WTC11 (cell line): Measurements from ENCODE around the gene GADD45B. TPM values are rescaled to one million over a fixed set of nuclear protein-coding genes. Genes with fewer than 3 reads are reported as not detected.
A peak's percentile ranks its signal among the peaks of the same experiment; 100 is the strongest.

ENCODE experiments used
- CBFB ChIP-seq: sonication (generic); formaldehyde crosslinking; IDR thresholded peaks from 2 replicates; pipeline ENCODE4 v1.8.1; 2022; ENCODE audit warnings: mild to moderate bottlenecking, low read depth, missing genetic modification reagents
- ESRRA ChIP-seq: sonication (generic); formaldehyde crosslinking; IDR thresholded peaks from 2 replicates; pipeline ENCODE4 v1.8.1; 2022; ENCODE audit warnings: mild to moderate bottlenecking, missing genetic modification reagents, borderline replicate concordance
- GABPB1 ChIP-seq: sonication (generic); formaldehyde crosslinking; IDR thresholded peaks from 2 replicates; pipeline ENCODE4 v1.8.1; 2023; ENCODE audit warnings: mild to moderate bottlenecking, missing genetic modification reagents
- GRHL2 ChIP-seq: fragments of 250-450 bp; sonication (Bioruptor Pico); IDR thresholded peaks from 2 replicates; pipeline ENCODE4 v1.8.0; 2022; ENCODE audit warnings: mild to moderate bottlenecking, moderate library complexity; ENCODE audit not compliant: insufficient replicate concordance, severe bottlenecking
- GTF2I ChIP-seq: fragments of 250-450 bp; sonication (Bioruptor Pico); conservative IDR thresholded peaks from 2 replicates; pipeline ENCODE4 v1.4.0; 2021; ENCODE audit warnings: mild to moderate bottlenecking
- JAZF1 ChIP-seq: fragments of 250-450 bp; sonication (Bioruptor Pico); IDR thresholded peaks from 2 replicates; pipeline ENCODE4 v1.9.0; 2021; ENCODE audit warnings: moderate library complexity, mild to moderate bottlenecking, inconsistent platforms
- JUN ChIP-seq: sonication (generic); formaldehyde crosslinking; IDR thresholded peaks from 2 replicates; pipeline ENCODE4 v1.8.0; 2023; ENCODE audit warnings: mild to moderate bottlenecking, missing genetic modification reagents
- KAT7 ChIP-seq: sonication (generic); formaldehyde crosslinking; IDR thresholded peaks from 2 replicates; pipeline ENCODE4 v1.8.1; 2023; ENCODE audit warnings: missing genetic modification reagents, mild to moderate bottlenecking, borderline replicate concordance
- MXD4 ChIP-seq: fragments of 250-450 bp; sonication (Bioruptor Pico); IDR thresholded peaks from 2 replicates; pipeline ENCODE4 v1.8.0; 2021; ENCODE audit warnings: mild to moderate bottlenecking, moderate library complexity, borderline replicate concordance
- NFE2L1 ChIP-seq: sonication (generic); formaldehyde crosslinking; IDR thresholded peaks from 2 replicates; pipeline ENCODE4 v1.8.1; 2023; ENCODE audit warnings: missing genetic modification reagents
- NR2C2 ChIP-seq: sonication (generic); formaldehyde crosslinking; IDR thresholded peaks from 2 replicates; pipeline ENCODE4 v1.8.0; 2022; ENCODE audit warnings: mild to moderate bottlenecking, missing genetic modification reagents
- NR3C1 ChIP-seq: sonication (generic); formaldehyde crosslinking; conservative IDR thresholded peaks from 2 replicates; pipeline ENCODE4 v1.8.1; 2023; ENCODE audit warnings: low read depth, mild to moderate bottlenecking, missing genetic modification reagents
- SMAD4 ChIP-seq: sonication (generic); formaldehyde crosslinking; IDR thresholded peaks from 2 replicates; pipeline ENCODE4 v1.8.0; 2022; ENCODE audit warnings: mild to moderate bottlenecking, missing genetic modification reagents
- SOX15 ChIP-seq: fragments of 250-450 bp; sonication (Bioruptor Pico); IDR thresholded peaks from 2 replicates; pipeline ENCODE4 v1.9.0; 2021; ENCODE audit warnings: mild to moderate bottlenecking
- TEAD4 ChIP-seq: sonication (generic); formaldehyde crosslinking; IDR thresholded peaks from 2 replicates; pipeline ENCODE4 v1.8.0; 2022; ENCODE audit warnings: mild to moderate bottlenecking, missing genetic modification reagents
- ZBTB21 ChIP-seq: sonication (generic); formaldehyde crosslinking; IDR thresholded peaks from 2 replicates; pipeline ENCODE4 v1.8.1; 2023; ENCODE audit warnings: mild to moderate bottlenecking, missing genetic modification reagents, borderline replicate concordance
- ZNF232 ChIP-seq: sonication (generic); formaldehyde crosslinking; IDR thresholded peaks from 2 replicates; pipeline ENCODE4 v1.8.0; 2022; ENCODE audit warnings: mild to moderate bottlenecking, missing genetic modification reagents
- total RNA-seq: library from RNA; stranded (reverse); gene quantifications from 3 replicates; pipeline ENCODE4 v1.2.3, GENCODE V29; 2021
- TF ChIP-seq, protein P1 (sequence below): fragments of 250-450 bp; sonication (Bioruptor Pico); IDR thresholded peaks from 2 replicates; pipeline ENCODE4 v1.8.0; 2021; ENCODE audit warnings: mild to moderate bottlenecking
- TF ChIP-seq, protein P2 (sequence below): fragments of 250-450 bp; sonication (Bioruptor Pico); IDR thresholded peaks from 2 replicates; pipeline ENCODE4 v2.1.2; 2022; ENCODE audit warnings: mild to moderate bottlenecking, moderate library complexity
- TF ChIP-seq, protein P3 (sequence below): sonication (generic); formaldehyde crosslinking; IDR thresholded peaks from 2 replicates; pipeline ENCODE4 v1.8.0; 2023; ENCODE audit warnings: missing genetic modification reagents
- TF ChIP-seq, protein P4 (sequence below): sonication (generic); formaldehyde crosslinking; IDR thresholded peaks from 2 replicates; pipeline ENCODE4 v1.8.1; 2022; ENCODE audit warnings: missing genetic modification reagents, borderline replicate concordance
- TF ChIP-seq, protein P5 (sequence below): fragments of 250-450 bp; sonication (Bioruptor Pico); IDR thresholded peaks from 2 replicates; pipeline ENCODE4 v1.9.0; 2021; ENCODE audit warnings: moderate library complexity, mild to moderate bottlenecking, inconsistent platforms, borderline replicate concordance
- TF ChIP-seq, protein P6 (sequence below): sonication (generic); formaldehyde crosslinking; conservative IDR thresholded peaks from 2 replicates; pipeline ENCODE4 v1.8.1; 2023; ENCODE audit warnings: mild to moderate bottlenecking, low read depth, missing genetic modification reagents, moderate library complexity
- TF ChIP-seq, protein P7 (sequence below): sonication (generic); formaldehyde crosslinking; IDR thresholded peaks from 2 replicates; pipeline ENCODE4 v1.8.1; 2022; ENCODE audit warnings: mild to moderate bottlenecking, missing genetic modification reagents, moderate library complexity, borderline replicate concordance
- TF ChIP-seq, protein P8 (sequence below): sonication (generic); formaldehyde crosslinking; IDR thresholded peaks from 2 replicates; pipeline ENCODE4 v1.8.0; 2022; ENCODE audit warnings: mild to moderate bottlenecking, missing genetic modification reagents
- TF ChIP-seq, protein P9 (sequence below): fragments of 250-450 bp; sonication (Bioruptor Pico); IDR thresholded peaks from 2 replicates; pipeline ENCODE4 v1.9.0; 2021; ENCODE audit warnings: mild to moderate bottlenecking

Gene GADD45B
- total RNA-seq, 1 experiment from 2014 or later = 17.9 TPM

DNA sequence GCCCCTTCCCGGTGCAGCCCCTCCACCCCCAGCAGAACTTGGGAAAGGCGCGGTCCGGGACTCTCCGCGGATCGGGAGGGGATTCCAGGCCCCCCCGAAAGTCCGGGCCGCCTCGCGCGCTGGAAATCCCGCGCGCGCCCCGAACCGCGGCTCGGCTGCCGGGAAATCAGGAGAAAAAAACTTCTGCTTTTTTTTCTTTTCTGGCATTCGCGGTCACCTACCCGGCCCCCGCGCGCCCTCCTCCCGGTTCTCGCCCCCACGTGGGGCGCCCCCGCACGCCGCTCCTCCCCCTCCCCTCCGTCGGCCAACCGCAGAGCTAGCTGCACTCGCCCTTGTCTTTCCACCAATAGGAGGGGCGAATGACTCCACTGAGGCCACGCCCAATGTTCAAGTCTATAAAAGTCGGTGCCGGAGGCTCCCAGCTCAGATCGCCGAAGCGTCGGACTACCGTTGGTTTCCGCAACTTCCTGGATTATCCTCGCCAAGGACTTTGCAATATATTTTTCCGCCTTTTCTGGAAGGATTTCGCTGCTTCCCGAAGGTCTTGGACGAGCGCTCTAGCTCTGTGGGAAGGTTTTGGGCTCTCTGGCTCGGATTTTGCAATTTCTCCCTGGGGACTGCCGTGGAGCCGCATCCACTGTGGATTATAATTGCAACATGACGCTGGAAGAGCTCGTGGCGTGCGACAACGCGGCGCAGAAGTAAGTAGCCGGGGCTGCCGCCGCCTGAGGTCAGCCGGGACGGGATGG, at the start of gene GADD45B (continued):
- TF ChIP-seq, protein P1, sequence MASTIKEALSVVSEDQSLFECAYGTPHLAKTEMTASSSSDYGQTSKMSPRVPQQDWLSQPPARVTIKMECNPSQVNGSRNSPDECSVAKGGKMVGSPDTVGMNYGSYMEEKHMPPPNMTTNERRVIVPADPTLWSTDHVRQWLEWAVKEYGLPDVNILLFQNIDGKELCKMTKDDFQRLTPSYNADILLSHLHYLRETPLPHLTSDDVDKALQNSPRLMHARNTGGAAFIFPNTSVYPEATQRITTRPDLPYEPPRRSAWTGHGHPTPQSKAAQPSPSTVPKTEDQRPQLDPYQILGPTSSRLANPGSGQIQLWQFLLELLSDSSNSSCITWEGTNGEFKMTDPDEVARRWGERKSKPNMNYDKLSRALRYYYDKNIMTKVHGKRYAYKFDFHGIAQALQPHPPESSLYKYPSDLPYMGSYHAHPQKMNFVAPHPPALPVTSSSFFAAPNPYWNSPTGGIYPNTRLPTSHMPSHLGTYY (CRISPR knock-in tag) = no peak
- TF ChIP-seq, protein P2, sequence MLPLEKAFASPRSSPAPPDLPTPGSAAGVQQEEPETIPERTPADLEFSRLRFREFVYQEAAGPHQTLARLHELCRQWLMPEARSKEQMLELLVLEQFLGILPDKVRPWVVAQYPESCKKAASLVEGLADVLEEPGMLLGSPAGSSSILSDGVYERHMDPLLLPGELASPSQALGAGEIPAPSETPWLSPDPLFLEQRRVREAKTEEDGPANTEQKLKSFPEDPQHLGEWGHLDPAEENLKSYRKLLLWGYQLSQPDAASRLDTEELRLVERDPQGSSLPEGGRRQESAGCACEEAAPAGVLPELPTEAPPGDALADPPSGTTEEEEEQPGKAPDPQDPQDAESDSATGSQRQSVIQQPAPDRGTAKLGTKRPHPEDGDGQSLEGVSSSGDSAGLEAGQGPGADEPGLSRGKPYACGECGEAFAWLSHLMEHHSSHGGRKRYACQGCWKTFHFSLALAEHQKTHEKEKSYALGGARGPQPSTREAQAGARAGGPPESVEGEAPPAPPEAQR = no peak
- TF ChIP-seq, protein P3, sequence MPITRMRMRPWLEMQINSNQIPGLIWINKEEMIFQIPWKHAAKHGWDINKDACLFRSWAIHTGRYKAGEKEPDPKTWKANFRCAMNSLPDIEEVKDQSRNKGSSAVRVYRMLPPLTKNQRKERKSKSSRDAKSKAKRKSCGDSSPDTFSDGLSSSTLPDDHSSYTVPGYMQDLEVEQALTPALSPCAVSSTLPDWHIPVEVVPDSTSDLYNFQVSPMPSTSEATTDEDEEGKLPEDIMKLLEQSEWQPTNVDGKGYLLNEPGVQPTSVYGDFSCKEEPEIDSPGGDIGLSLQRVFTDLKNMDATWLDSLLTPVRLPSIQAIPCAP (CRISPR knock-in tag) = no peak; the same call in 1 of the 2 replicates
- TF ChIP-seq, protein P4, sequence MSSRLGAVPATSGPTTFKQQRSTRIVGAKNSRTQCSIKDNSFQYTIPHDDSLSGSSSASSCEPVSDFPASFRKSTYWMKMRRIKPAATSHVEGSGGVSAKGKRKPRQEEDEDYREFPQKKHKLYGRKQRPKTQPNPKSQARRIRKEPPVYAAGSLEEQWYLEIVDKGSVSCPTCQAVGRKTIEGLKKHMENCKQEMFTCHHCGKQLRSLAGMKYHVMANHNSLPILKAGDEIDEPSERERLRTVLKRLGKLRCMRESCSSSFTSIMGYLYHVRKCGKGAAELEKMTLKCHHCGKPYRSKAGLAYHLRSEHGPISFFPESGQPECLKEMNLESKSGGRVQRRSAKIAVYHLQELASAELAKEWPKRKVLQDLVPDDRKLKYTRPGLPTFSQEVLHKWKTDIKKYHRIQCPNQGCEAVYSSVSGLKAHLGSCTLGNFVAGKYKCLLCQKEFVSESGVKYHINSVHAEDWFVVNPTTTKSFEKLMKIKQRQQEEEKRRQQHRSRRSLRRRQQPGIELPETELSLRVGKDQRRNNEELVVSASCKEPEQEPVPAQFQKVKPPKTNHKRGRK (CRISPR knock-in tag) = no peak
- TF ChIP-seq GRHL2 (CRISPR knock-in tag) (no peak), NR3C1 (CRISPR knock-in tag) (no peak), NFE2L1 (CRISPR knock-in tag) (no peak), ZBTB21 (CRISPR knock-in tag) (no peak), CBFB (CRISPR knock-in tag) (no peak), SMAD4 (CRISPR knock-in tag) (no peak), ZNF232 (CRISPR knock-in tag) (no peak), JAZF1 (no peak), ESRRA (CRISPR knock-in tag) (no peak), KAT7 (CRISPR knock-in tag) (no peak), GTF2I (CRISPR knock-in tag) (no peak), JUN (CRISPR knock-in tag) (peak; percentile 66; the same call in 1 of the 2 replicates), GABPB1 (peak; percentile 41), MXD4 (CRISPR knock-in tag) (no peak), NR2C2 (no peak), SOX15 (CRISPR knock-in tag) (no peak), TEAD4 (CRISPR knock-in tag) (peak; percentile 47; the same call in 1 of the 2 replicates)
- TF ChIP-seq, protein P5, sequence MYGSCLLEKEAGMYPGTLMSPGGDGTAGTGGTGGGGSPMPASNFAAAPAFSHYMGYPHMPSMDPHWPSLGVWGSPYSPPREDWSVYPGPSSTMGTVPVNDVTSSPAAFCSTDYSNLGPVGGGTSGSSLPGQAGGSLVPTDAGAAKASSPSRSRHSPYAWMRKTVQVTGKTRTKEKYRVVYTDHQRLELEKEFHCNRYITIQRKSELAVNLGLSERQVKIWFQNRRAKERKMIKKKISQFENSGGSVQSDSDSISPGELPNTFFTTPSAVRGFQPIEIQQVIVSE = no peak
- TF ChIP-seq, protein P6, sequence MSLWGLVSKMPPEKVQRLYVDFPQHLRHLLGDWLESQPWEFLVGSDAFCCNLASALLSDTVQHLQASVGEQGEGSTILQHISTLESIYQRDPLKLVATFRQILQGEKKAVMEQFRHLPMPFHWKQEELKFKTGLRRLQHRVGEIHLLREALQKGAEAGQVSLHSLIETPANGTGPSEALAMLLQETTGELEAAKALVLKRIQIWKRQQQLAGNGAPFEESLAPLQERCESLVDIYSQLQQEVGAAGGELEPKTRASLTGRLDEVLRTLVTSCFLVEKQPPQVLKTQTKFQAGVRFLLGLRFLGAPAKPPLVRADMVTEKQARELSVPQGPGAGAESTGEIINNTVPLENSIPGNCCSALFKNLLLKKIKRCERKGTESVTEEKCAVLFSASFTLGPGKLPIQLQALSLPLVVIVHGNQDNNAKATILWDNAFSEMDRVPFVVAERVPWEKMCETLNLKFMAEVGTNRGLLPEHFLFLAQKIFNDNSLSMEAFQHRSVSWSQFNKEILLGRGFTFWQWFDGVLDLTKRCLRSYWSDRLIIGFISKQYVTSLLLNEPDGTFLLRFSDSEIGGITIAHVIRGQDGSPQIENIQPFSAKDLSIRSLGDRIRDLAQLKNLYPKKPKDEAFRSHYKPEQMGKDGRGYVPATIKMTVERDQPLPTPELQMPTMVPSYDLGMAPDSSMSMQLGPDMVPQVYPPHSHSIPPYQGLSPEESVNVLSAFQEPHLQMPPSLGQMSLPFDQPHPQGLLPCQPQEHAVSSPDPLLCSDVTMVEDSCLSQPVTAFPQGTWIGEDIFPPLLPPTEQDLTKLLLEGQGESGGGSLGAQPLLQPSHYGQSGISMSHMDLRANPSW = no peak
- TF ChIP-seq, protein P7, sequence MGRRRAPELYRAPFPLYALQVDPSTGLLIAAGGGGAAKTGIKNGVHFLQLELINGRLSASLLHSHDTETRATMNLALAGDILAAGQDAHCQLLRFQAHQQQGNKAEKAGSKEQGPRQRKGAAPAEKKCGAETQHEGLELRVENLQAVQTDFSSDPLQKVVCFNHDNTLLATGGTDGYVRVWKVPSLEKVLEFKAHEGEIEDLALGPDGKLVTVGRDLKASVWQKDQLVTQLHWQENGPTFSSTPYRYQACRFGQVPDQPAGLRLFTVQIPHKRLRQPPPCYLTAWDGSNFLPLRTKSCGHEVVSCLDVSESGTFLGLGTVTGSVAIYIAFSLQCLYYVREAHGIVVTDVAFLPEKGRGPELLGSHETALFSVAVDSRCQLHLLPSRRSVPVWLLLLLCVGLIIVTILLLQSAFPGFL (CRISPR knock-in tag) = no peak
- TF ChIP-seq, protein P8, sequence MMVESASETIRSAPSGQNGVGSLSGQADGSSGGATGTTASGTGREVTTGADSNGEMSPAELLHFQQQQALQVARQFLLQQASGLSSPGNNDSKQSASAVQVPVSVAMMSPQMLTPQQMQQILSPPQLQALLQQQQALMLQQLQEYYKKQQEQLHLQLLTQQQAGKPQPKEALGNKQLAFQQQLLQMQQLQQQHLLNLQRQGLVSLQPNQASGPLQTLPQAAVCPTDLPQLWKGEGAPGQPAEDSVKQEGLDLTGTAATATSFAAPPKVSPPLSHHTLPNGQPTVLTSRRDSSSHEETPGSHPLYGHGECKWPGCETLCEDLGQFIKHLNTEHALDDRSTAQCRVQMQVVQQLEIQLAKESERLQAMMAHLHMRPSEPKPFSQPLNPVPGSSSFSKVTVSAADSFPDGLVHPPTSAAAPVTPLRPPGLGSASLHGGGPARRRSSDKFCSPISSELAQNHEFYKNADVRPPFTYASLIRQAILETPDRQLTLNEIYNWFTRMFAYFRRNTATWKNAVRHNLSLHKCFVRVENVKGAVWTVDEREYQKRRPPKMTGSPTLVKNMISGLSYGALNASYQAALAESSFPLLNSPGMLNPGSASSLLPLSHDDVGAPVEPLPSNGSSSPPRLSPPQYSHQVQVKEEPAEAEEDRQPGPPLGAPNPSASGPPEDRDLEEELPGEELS (CRISPR knock-in tag) = peak; percentile 41; the same call in 1 of the 2 replicates
- TF ChIP-seq, protein P9, sequence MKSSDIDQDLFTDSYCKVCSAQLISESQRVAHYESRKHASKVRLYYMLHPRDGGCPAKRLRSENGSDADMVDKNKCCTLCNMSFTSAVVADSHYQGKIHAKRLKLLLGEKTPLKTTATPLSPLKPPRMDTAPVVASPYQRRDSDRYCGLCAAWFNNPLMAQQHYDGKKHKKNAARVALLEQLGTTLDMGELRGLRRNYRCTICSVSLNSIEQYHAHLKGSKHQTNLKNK = peak; percentile 69; the same call in 1 of the 2 replicates
